Measurements from ENCODE around the gene STC2.

The STC2 gene

GRCh38 chr5:173304591-173304988 lies 23.6 kb downstream of the STC2 start:
- no peaks in the 10 kb centered on the region for H3K4me1 ChIP-seq (ENCODE audit: control insufficient read depth in 1 of 2, insufficient read depth in 1 of 2, low read depth in 1 of 2, low read length in 1 of 2)
- TF ChIP-seq CTCF (IDR thresholded peaks at IDR 0.05): no peak

GRCh38 chr5:173303878-173304590 lies 24.2 kb downstream of the STC2 start:
- H3K9me3 ChIP-seq: no peaks in the 10 kb centered on the region
- no peak overlapping the region for H3K4me3 ChIP-seq (ENCODE audit: low read depth in 1 of 2, low read length in 1 of 2)
- H3K27me3 ChIP-seq: peaks cover 76% of the 10 kb centered on the region
- no peaks in the 10 kb centered on the region for H3K4me1 ChIP-seq (ENCODE audit: control insufficient read depth in 1 of 2, insufficient read depth in 1 of 2, low read depth in 1 of 2, low read length in 1 of 2)
- H3K36me3 ChIP-seq: no peaks in the 10 kb centered on the region
- no peak overlapping the region for H3K27ac ChIP-seq
- no peak for TF ChIP-seq CTCF (IDR thresholded peaks at IDR 0.05)

More at GRCh38 chr5:173304591-173304988, 23.6 kb downstream of the STC2 start:
- no peaks in the 10 kb centered on the region for H3K36me3 ChIP-seq
- no peaks in the 10 kb centered on the region for H3K9me3 ChIP-seq
- H3K4me3 ChIP-seq (ENCODE audit: low read depth in 1 of 2, low read length in 1 of 2): no peak overlapping the region
- no peak overlapping the region for H3K27ac ChIP-seq
- peaks cover 76% of the 10 kb centered on the region for H3K27me3 ChIP-seq

GRCh38 chr5:173302546-173303155 lies 25.6 kb downstream of the STC2 start:
- no peaks in the 10 kb centered on the region for H3K36me3 ChIP-seq
- H3K27me3 ChIP-seq: peaks cover 77% of the 10 kb centered on the region
- no peak overlapping the region for H3K4me3 ChIP-seq (ENCODE audit: low read depth in 1 of 2, low read length in 1 of 2)
- no peaks in the 10 kb centered on the region for H3K9me3 ChIP-seq
- H3K27ac ChIP-seq: no peak overlapping the region
- H3K4me1 ChIP-seq (ENCODE audit: control insufficient read depth in 1 of 2, insufficient read depth in 1 of 2, low read depth in 1 of 2, low read length in 1 of 2): no peaks in the 10 kb centered on the region
- TF ChIP-seq CTCF (IDR thresholded peaks at IDR 0.05): no peak

GRCh38 chr5:173301695-173302545 lies 26.3 kb downstream of the STC2 start:
- H3K36me3 ChIP-seq: no peaks in the 10 kb centered on the region
- peaks cover 80% of the 10 kb centered on the region for H3K27me3 ChIP-seq
- no peak overlapping the region for H3K27ac ChIP-seq
- no peaks in the 10 kb centered on the region for H3K9me3 ChIP-seq
- no peak overlapping the region for H3K4me3 ChIP-seq (ENCODE audit: low read depth in 1 of 2, low read length in 1 of 2)
- TF ChIP-seq CTCF (IDR thresholded peaks at IDR 0.05): no peak
- no peaks in the 10 kb centered on the region for H3K4me1 ChIP-seq (ENCODE audit: control insufficient read depth in 1 of 2, insufficient read depth in 1 of 2, low read depth in 1 of 2, low read length in 1 of 2)

- TF ChIP-seq CTCF (IDR thresholded peaks at IDR 0.05): no peak
- Histone ChIP-seq H3K4me1 (ENCODE audit: control insufficient read depth in 1 of 2, insufficient read depth in 1 of 2, low read depth in 1 of 2, low read length in 1 of 2) (no peaks in the 10 kb centered on the region), H3K9me3 (no peaks in the 10 kb centered on the region), H3K27ac (no peak overlapping the region), H3K36me3 (no peaks in the 10 kb centered on the region), H3K4me3 (ENCODE audit: low read depth in 1 of 2, low read length in 1 of 2) (no peak overlapping the region), H3K27me3 (peaks cover 80% of the 10 kb centered on the region)
These were observed 27.7 kb downstream of the STC2 start for GRCh38 chr5:173300389-173301047.
